Neural progenitor cell (in vitro differentiated cells): ENCODE data around the gene TAX1BP1. TPM values are rescaled to one million over a fixed set of nuclear protein-coding genes. Genes with fewer than 3 reads are reported as not detected.

Experiments
- DNase-seq: peaks from one replicate; pipeline ENCODE4 v3.0.0-alpha.2; 2016; ENCODE audit warnings: low spot score
- H2AFZ ChIP-seq: fragments of 200-600 bp; sonication (generic); replicated peaks from 2 replicates; pipeline ENCODE4 v1.6.1; 2016; ENCODE audit warnings: antibody characterized with exemption
- H3F3A ChIP-seq: fragments of 200-600 bp; sonication (generic); 2 replicates; pipeline ENCODE4 v1.6.1; 2016; ENCODE audit warnings: antibody characterized with exemption, low read depth
- H3K27ac ChIP-seq: fragments of 200-600 bp; sonication (generic); 2 replicates; pipeline ENCODE4 v1.5.1; 2016; ENCODE audit warnings: mild to moderate bottlenecking
- H3K27me3 ChIP-seq: fragments of 200-600 bp; sonication (generic); 2 replicates; pipeline ENCODE4 v1.6.1; 2016; ENCODE audit warnings: mild to moderate bottlenecking, moderate library complexity
- H3K36me3 ChIP-seq: fragments of 200-600 bp; sonication (generic); 2 replicates; pipeline ENCODE4 v1.5.1; 2016
- H3K4me1 ChIP-seq: fragments of 200-600 bp; sonication (generic); 2 replicates; pipeline ENCODE4 v1.6.1; 2016; ENCODE audit warnings: mixed run types
- H3K4me2 ChIP-seq: fragments of 200-600 bp; sonication (generic); 2 replicates; pipeline ENCODE4 v1.6.1; 2016
- H3K4me3 ChIP-seq: fragments of 200-600 bp; sonication (generic); 2 replicates; pipeline ENCODE4 v1.5.1; 2016
- H3K79me2 ChIP-seq: fragments of 200-600 bp; sonication (generic); 2 replicates; pipeline ENCODE4 v1.6.1; 2016; ENCODE audit warnings: low read depth
- H3K9ac ChIP-seq: fragments of 200-600 bp; sonication (generic); 2 replicates; pipeline ENCODE4 v1.6.1; 2016
- H3K9me3 ChIP-seq: fragments of 200-600 bp; sonication (generic); 2 replicates; pipeline ENCODE4 v1.5.1; 2016; ENCODE audit warnings: low read depth
- H4K20me1 ChIP-seq: fragments of 200-600 bp; sonication (generic); 2 replicates; pipeline ENCODE4 v1.6.1; 2016; ENCODE audit warnings: low read depth
- H3K27ac Mint-ChIP-seq: 3 replicates; pipeline ENCODE4 v1.8.0; 2021; ENCODE audit warnings: mixed read lengths
- H3K27me3 Mint-ChIP-seq: 2 replicates; pipeline ENCODE4 v1.8.0; 2022; ENCODE audit warnings: low read depth, mild to moderate bottlenecking, inconsistent platforms, moderate library complexity, mixed read lengths; ENCODE audit not compliant: insufficient read depth
- H3K36me3 Mint-ChIP-seq: 3 replicates; pipeline ENCODE4 v1.8.0; 2021; ENCODE audit warnings: mixed read lengths
- H3K4me1 Mint-ChIP-seq: 3 replicates; pipeline ENCODE4 v1.8.0; 2021; ENCODE audit warnings: mixed read lengths
- H3K4me3 Mint-ChIP-seq: 3 replicates; pipeline ENCODE4 v1.8.0; 2021; ENCODE audit warnings: mild to moderate bottlenecking, moderate library complexity, mixed read lengths
- H3K9me3 Mint-ChIP-seq: 3 replicates; pipeline ENCODE4 v1.8.0; 2020; ENCODE audit warnings: mixed read lengths
- CTCF ChIP-seq: fragments of 200-600 bp; sonication (generic); IDR thresholded peaks from 2 replicates; pipeline ENCODE4 v1.5.1; 2017; ENCODE audit warnings: antibody characterized with exemption, mild to moderate bottlenecking
- EZH2 ChIP-seq: fragments of 200-600 bp; sonication (generic); IDR thresholded peaks from 2 replicates; pipeline ENCODE4 v1.6.1; 2017; ENCODE audit warnings: antibody characterized with exemption, mild to moderate bottlenecking, moderate library complexity
- EZH2phosphoT487 ChIP-seq: fragments of 200-600 bp; sonication (generic); IDR thresholded peaks from 2 replicates; pipeline ENCODE4 v1.6.1; 2017; ENCODE audit warnings: antibody characterized with exemption
- total RNA-seq: library from RNA; depleted of rRNA; stranded (reverse); fragments of >200 nt; gene quantifications from 2 replicates; pipeline ENCODE4 v1.2.3, GENCODE V29; 2015; ENCODE audit warnings: low replicate concordance

Gene TAX1BP1
- total RNA-seq, 1 donor from 2014 or later: 80.0 TPM

DNA sequence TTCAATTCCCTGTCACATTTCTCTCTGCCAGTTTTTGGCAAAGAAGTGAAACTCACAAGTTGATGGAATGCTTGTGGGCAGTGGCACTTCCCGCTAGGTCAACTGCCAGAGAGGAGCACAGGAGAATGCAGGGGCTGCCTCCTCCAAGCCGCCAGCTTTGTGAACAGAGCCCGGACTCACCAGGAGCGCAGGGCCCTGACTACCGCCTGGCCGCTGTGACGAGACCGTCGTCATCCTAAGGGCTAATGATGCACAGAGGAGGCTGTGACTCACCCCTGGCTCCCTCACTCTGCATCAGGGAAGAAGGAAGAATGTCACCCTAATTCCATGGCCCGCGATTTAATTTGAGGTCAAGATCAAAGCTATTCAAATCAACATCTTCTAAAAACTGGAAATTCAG lies 123.9 kb downstream of the TAX1BP1 start:
- Mint-ChIP-seq H3K4me3 (no peak overlapping the region), H3K36me3 (no peaks in the 10 kb centered on the region), H3K9me3 (no peaks in the 10 kb centered on the region), H3K27me3 (peaks cover 2% of the 10 kb centered on the region), H3K4me1 (peaks cover 16% of the 10 kb centered on the region), H3K27ac (no peak overlapping the region)
- Histone ChIP-seq H3K4me3 (no peak overlapping the region), H3K27me3 (no peaks in the 10 kb centered on the region), H3K36me3 (no peaks in the 10 kb centered on the region), H2AFZ (no peak overlapping the region), H3K9ac (no peak overlapping the region), H3K4me2 (no peak overlapping the region), H3K9me3 (no peaks in the 10 kb centered on the region), H3K4me1 (no peaks in the 10 kb centered on the region), H3K79me2 (no peaks in the 10 kb centered on the region), H3F3A (no peaks in the 10 kb centered on the region), H4K20me1 (no peaks in the 10 kb centered on the region), H3K27ac (no peak overlapping the region)
- peak; percentile 25 for DNase-seq
- no peak for TF ChIP-seq EZH2
- TF ChIP-seq CTCF: no peak
- TF ChIP-seq EZH2phosphoT487: no peak

GRCh38 chr7:27866256-27866655 lies 126.3 kb downstream of the TAX1BP1 start:
- Histone ChIP-seq H3K9me3 (no peaks in the 10 kb centered on the region), H3K4me1 (no peaks in the 10 kb centered on the region), H3K27me3 (no peaks in the 10 kb centered on the region), H3K4me2 (no peak overlapping the region), H4K20me1 (no peaks in the 10 kb centered on the region), H3F3A (no peaks in the 10 kb centered on the region), H3K79me2 (no peaks in the 10 kb centered on the region), H3K36me3 (no peaks in the 10 kb centered on the region), H3K4me3 (no peak overlapping the region), H3K9ac (no peak overlapping the region), H2AFZ (no peak overlapping the region), H3K27ac (no peak overlapping the region)
- TF ChIP-seq EZH2 (no peak), EZH2phosphoT487 (no peak), CTCF (no peak)
- Mint-ChIP-seq H3K27ac (no peak overlapping the region), H3K27me3 (peaks cover 2% of the 10 kb centered on the region), H3K36me3 (no peaks in the 10 kb centered on the region), H3K4me1 (peaks cover 16% of the 10 kb centered on the region), H3K4me3 (no peak overlapping the region), H3K9me3 (peaks cover 2% of the 10 kb centered on the region)
- no peak for DNase-seq

- Histone ChIP-seq H3K9me3 (no peaks in the 10 kb centered on the region), H3K27me3 (no peaks in the 10 kb centered on the region), H3K4me3 (no peak overlapping the region), H3F3A (no peaks in the 10 kb centered on the region), H3K9ac (no peak overlapping the region), H3K27ac (no peak overlapping the region), H3K4me1 (no peaks in the 10 kb centered on the region), H3K36me3 (no peaks in the 10 kb centered on the region), H3K79me2 (no peaks in the 10 kb centered on the region), H4K20me1 (no peaks in the 10 kb centered on the region), H2AFZ (no peak overlapping the region), H3K4me2 (no peak overlapping the region)
- no peak overlapping the region for H3K27ac Mint-ChIP-seq
- H3K4me1 Mint-ChIP-seq: peaks cover 16% of the 10 kb centered on the region
- H3K36me3 Mint-ChIP-seq: no peaks in the 10 kb centered on the region
- no peak for DNase-seq
- H3K27me3 Mint-ChIP-seq: peaks cover 2% of the 10 kb centered on the region
- TF ChIP-seq CTCF (no peak), EZH2phosphoT487 (no peak), EZH2 (no peak)
- H3K9me3 Mint-ChIP-seq: peaks cover 2% of the 10 kb centered on the region
- no peak overlapping the region for H3K4me3 Mint-ChIP-seq
Measured at GRCh38 chr7:27866828-27867672, 127.1 kb downstream of the TAX1BP1 start.
